ENCODE results near the gene ATP11A.

ATP11A gene

DNA sequence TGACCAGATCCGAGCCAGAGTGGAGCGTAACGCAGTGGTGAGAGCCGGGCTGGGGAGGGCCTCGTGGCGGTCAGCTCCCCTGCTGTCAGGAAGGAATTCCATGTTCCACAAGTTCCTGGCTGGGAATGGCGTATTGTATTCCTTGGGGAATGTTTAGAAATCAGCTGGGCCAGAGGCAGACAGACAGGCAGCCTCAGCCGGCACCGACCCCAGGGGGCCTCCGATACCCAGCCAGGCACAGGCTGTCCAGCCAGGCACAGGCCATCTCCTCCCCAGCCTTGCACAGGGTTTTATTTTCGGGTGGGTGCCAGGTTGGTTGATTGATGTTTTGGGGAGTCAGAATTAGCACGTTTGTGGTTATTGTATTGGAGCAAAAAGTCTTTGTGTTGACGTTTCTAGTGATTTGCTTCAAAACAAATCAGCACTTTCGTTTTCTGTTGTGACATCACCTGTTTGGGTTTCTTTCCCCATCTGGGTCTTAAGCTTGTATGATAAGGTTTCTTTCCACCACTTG lies 152.6 kb downstream of the ATP11A start:
- no peak for DNase-seq (ENCODE audit: low read depth)
- TF ChIP-seq, protein P1, sequence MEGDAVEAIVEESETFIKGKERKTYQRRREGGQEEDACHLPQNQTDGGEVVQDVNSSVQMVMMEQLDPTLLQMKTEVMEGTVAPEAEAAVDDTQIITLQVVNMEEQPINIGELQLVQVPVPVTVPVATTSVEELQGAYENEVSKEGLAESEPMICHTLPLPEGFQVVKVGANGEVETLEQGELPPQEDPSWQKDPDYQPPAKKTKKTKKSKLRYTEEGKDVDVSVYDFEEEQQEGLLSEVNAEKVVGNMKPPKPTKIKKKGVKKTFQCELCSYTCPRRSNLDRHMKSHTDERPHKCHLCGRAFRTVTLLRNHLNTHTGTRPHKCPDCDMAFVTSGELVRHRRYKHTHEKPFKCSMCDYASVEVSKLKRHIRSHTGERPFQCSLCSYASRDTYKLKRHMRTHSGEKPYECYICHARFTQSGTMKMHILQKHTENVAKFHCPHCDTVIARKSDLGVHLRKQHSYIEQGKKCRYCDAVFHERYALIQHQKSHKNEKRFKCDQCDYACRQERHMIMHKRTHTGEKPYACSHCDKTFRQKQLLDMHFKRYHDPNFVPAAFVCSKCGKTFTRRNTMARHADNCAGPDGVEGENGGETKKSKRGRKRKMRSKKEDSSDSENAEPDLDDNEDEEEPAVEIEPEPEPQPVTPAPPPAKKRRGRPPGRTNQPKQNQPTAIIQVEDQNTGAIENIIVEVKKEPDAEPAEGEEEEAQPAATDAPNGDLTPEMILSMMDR (conservative IDR thresholded peaks at IDR 0.05; ENCODE audit: low read depth, low read length), result no peak
- H3K4me3 ChIP-seq (ENCODE audit: low read length), result no peak overlapping the region

- H3K4me3 ChIP-seq (ENCODE audit: low read length), result no peak overlapping the region
- DNase-seq (ENCODE audit: low read depth), result no peak
- TF ChIP-seq, protein P1 (conservative IDR thresholded peaks at IDR 0.05; ENCODE audit: low read depth, low read length), result no peak
Measured at GRCh38 chr13:112842931-112843391, 153.1 kb downstream of the ATP11A start.

DNA sequence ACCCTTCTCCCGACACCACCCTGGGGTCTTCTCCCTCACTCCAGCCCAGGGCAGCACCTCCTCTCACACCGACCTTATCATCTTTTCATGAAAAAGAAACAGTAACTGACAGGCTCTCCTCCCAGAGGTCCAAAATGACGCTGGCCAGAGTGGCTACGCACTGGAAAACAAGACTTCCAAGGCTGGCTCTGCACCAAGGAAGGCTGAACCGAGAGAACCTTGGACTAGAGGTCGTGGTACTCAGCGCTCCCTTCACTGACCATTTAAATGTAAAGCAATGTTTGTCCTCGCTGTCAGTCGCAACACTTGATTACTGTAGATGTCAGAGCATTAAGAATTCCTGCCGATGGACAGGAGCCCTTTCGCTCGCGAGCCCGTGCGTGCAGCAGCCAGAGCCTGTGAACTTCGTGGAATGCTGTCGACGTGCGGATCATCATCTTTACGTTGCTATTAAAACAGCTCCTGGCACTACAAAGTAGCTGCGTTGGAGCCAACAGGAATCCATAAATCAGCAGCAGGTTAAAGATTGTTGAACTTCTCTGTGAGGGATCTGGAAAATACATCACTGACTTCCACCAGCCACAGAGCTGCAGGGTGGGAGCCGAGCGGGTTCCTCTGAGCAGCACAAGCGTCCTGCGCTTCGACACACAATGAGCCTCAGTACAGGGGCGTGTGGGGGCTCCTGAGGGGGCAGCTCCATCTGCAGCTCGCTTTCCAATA lies 153.7 kb downstream of the ATP11A start:
- no peak overlapping the region for H3K4me3 ChIP-seq (ENCODE audit: low read length)
- no peak for DNase-seq (ENCODE audit: low read depth)
- TF ChIP-seq, protein P1 (conservative IDR thresholded peaks at IDR 0.05; ENCODE audit: low read depth, low read length), result no peak

- no peak overlapping the region for H3K4me3 ChIP-seq (ENCODE audit: low read length)
- TF ChIP-seq, protein P1 (conservative IDR thresholded peaks at IDR 0.05; ENCODE audit: low read depth, low read length), result no peak
- no peak for DNase-seq (ENCODE audit: low read depth)
Measured at GRCh38 chr13:112844411-112844810, 154.6 kb downstream of the ATP11A start.

DNA sequence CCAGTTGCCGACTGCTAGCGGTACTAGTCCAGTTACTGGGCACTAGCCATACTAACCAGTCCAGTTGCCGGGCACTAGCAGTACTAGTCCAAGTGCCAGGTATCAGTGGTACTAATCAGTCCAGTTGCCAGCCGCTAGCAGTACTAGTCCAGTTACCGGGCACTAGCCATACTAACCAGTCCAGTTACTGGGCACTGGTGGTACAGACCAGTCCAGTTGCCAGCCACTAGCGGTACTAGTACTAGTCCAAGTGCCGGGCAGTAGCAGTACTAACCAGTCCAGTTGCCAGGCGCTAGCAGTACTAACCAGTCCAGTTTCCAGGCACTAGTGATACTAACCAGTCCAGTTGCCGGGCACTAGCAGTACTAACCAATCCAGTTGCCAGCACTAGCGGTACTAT lies 155.0 kb downstream of the ATP11A start:
- H3K4me3 ChIP-seq (ENCODE audit: low read length), result no peak overlapping the region
- TF ChIP-seq, protein P1 (conservative IDR thresholded peaks at IDR 0.05; ENCODE audit: low read depth, low read length), result no peak
- DNase-seq (ENCODE audit: low read depth), result no peak

- no peak for DNase-seq (ENCODE audit: low read depth)
- no peak overlapping the region for H3K4me3 ChIP-seq (ENCODE audit: low read length)
- TF ChIP-seq, protein P1 (conservative IDR thresholded peaks at IDR 0.05; ENCODE audit: low read depth, low read length), result no peak
Measured at GRCh38 chr13:112845511-112846144, 155.8 kb downstream of the ATP11A start.

All from retinal pigment epithelial cell (primary cell).